HEK293T (cell line): Measurements from ENCODE around the gene SLC26A1.

Source experiments
- ARNT ChIP-seq: fragments of 450-650 bp; IDR thresholded peaks from 2 replicates; pipeline ENCODE4 v1.6.1; 2017; ENCODE audit warnings: mild to moderate bottlenecking
- BHLHE40 ChIP-seq: fragments of 450-650 bp; IDR thresholded peaks from 2 replicates; pipeline ENCODE4 v1.6.1; 2016; ENCODE audit warnings: mild to moderate bottlenecking, moderate library complexity, borderline replicate concordance
- CTBP1 ChIP-seq: fragments of 450-650 bp; IDR thresholded peaks from 2 replicates; pipeline ENCODE4 v1.6.1; 2016; ENCODE audit warnings: borderline replicate concordance
- ELF4 ChIP-seq: fragments of 450-650 bp; IDR thresholded peaks from 2 replicates; pipeline ENCODE4 v1.6.1; 2017; ENCODE audit warnings: antibody characterized with exemption
- FOXA1 ChIP-seq: fragments of 450-650 bp; IDR thresholded peaks from 2 replicates; pipeline ENCODE4 v1.6.1; 2016; ENCODE audit warnings: mild to moderate bottlenecking
- FOXK2 ChIP-seq: fragments of 450-650 bp; IDR thresholded peaks from 2 replicates; pipeline ENCODE4 v1.6.1; 2016; ENCODE audit warnings: mild to moderate bottlenecking
- FOXM1 ChIP-seq: fragments of 450-650 bp; IDR thresholded peaks from 2 replicates; pipeline ENCODE4 v1.6.1; 2017; ENCODE audit warnings: mild to moderate bottlenecking, borderline replicate concordance
- HDGF ChIP-seq: fragments of 450-650 bp; IDR thresholded peaks from 2 replicates; pipeline ENCODE4 v1.6.1; 2017; ENCODE audit warnings: antibody characterized with exemption, borderline replicate concordance
- L3MBTL2 ChIP-seq: fragments of 450-650 bp; conservative IDR thresholded peaks from 2 replicates; pipeline ENCODE4 v1.6.1; 2016; ENCODE audit warnings: mild to moderate bottlenecking
- NFRKB ChIP-seq: fragments of 450-650 bp; IDR thresholded peaks from 2 replicates; pipeline ENCODE4 v1.6.1; 2016; ENCODE audit warnings: mild to moderate bottlenecking, moderate library complexity
- SP1 ChIP-seq: fragments of 450-650 bp; IDR thresholded peaks from 2 replicates; pipeline ENCODE4 v1.6.1; 2017
- SUZ12 ChIP-seq: fragments of 450-650 bp; IDR thresholded peaks from 2 replicates; pipeline ENCODE4 v1.6.1; 2016; ENCODE audit warnings: mild to moderate bottlenecking
- TARDBP ChIP-seq: fragments of 450-650 bp; IDR thresholded peaks from 2 replicates; pipeline ENCODE4 v1.6.1; 2016
- ZNF384 ChIP-seq: fragments of 450-650 bp; IDR thresholded peaks from 2 replicates; pipeline ENCODE4 v1.6.1; 2016

DNA sequence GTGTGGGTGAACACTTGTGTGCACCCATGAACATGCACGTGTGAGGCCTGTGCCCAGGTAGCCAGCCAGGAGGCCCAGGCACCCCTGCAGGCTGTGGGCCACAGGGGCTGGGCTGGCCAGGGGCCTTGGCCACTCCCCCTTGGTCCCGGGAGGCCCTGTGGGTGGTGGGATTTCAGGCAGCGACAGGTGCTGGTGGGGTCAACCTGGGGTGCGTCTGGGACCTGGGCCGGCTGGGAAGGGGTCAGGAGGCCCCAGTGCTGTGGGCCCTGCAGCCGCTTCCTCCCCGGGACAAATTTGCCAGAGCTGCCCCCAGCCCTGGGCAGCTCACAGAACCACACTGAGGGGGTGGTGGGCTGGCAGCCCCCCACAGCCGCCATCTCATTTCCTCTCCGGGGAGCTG lies 26.1 kb upstream of the SLC26A1 start:
- TF ChIP-seq CTBP1, result no peak
- TF ChIP-seq FOXK2, result no peak
- no peak for TF ChIP-seq SUZ12
- no peak for TF ChIP-seq BHLHE40
- TF ChIP-seq HDGF, result no peak
- no peak for TF ChIP-seq ZNF384
- no peak for TF ChIP-seq ELF4
- no peak for TF ChIP-seq SP1
- TF ChIP-seq NFRKB, result no peak
- TF ChIP-seq ARNT, result no peak
- no peak for TF ChIP-seq FOXM1
- no peak for TF ChIP-seq L3MBTL2
- TF ChIP-seq FOXA1, result no peak
- no peak for TF ChIP-seq TARDBP
